NCI-H748 (cell line): ENCODE measurements around the gene TGIF1.
"Not testable (repeated sequence)": the region's sequence is repeated elsewhere in the genome, so short reads cannot be mapped to it uniquely, and the experiment has no call there.

Experiments
- DNase-seq: peaks from one replicate; lab custom pipeline; 2025; ENCODE audit not compliant: unreplicated experiment; lab: John Stamatoyannopoulos, UW

Gene TGIF1

DNA sequence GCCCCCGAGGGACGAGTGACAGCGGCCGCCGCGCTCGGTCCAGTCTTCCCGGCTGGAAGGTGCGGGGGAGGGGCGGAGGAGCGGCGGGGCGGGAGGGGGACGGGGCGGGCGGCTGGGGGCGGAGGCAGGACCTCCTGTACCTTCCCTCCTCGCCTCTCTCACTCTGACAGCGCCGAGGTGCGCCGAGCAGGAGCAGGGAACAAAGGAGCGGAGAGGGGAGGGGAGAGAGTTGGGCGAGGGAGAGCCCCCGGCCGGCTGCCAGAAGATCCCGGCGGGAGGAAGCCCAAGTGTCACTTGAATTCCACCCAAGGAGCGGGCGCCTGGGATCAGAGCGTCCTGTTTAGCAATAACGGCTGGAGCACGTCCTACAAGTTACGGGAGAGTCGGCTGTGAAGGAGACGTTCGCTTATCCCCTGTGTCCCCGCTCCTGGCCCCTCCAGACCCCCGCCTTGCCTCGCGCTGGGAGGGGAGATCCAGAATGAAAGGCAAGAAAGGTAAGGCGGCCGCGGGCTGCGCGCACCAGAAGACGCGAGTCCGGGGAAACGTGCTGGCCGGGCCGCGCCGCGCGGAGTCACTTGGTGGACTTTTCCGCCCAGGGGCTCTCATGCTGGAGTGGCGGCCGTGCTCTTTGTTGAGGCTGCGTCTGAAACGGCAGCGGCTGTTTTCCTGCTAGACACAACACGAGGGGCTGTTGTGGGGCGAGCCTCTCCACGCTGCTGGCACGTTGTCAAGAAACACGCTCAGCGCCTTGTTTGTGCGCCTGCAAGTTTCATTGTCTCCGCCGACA is at the start of gene TGIF1:
Gene TGIF1, plus strand, starts transcription at position 161 of the 787 bp plus-strand sequence. Its CDS starts 318 bp downstream, at position 479.
- peak; percentile 81 for DNase-seq

DNA sequence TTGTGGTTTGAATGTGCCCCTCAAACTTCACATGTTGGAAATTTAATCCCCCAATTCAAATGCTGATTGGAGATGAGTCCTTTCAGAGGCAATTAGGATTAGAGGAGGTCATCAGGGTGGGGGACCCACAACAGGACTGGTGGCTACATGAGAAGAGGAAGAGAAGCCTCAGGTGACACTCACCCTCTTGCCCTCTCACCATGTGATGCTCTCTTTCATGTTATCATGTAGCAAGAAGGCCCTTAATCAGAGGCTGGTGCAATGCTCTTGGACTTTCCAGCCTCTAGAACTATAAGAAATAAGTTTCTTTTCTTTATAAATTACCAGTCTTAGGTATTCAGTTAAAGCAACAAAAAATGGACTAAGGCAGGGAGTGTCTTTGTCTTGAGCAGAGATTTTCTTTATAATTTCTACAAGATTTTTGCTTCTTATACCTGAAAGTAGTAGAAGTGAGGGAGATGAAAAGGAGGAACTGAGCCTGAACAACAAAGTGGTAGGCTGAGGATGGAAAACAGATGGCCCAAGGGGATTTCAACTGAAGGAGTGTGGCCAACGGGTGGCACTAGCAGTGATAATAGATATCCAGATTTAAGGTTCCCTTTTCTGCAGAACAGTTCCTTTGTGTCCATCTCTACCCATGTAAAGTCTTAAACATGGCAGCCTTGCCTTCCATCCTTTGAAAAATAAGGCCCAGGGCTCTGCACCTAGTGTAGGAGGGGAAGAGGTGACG is 49.2 kb upstream of the TGIF1 start:
- no peak for DNase-seq

DNA sequence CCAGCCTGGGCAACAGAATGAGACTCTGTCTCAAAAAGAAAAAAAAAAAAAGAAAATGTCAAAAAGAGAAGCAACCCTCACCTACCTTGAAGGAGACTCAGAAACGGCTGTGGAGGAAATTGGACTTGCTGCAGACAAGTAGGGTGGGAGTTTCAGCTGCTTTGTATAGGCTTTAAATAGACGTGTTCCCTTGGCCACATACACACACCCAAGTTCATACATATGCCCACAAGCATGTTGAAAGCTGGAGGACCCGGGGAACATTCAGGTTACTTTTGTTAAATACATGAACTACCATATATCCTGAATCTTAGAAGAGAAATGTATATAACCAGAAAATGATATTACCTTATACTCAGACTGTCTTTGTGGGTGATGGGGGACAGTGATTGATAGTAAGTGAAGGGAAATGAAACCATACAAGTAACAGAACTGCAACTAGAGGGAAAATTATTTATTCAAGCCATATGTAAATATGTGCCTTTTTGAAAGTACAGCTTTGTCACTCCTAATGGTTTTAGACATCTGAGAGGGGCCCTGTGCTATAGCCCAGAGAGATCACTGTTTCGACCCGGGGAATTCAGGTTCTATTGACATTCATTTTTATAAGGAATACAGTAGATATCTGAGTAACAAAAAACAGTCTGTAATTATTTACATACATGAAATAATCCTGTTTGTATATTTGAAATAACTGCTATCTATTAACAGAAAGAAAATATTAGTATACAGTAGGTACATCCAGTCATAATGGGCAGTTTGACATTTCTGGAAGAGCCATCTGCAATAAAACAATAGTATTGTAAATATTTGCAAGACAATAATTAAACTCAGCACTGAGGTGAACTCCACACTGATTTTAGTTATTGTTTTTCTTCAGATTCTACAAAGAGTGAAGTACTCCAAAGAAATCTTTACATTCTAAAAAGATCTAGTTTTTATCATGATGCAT is 48.0 kb upstream of the TGIF1 start:
- no peak for DNase-seq

DNA sequence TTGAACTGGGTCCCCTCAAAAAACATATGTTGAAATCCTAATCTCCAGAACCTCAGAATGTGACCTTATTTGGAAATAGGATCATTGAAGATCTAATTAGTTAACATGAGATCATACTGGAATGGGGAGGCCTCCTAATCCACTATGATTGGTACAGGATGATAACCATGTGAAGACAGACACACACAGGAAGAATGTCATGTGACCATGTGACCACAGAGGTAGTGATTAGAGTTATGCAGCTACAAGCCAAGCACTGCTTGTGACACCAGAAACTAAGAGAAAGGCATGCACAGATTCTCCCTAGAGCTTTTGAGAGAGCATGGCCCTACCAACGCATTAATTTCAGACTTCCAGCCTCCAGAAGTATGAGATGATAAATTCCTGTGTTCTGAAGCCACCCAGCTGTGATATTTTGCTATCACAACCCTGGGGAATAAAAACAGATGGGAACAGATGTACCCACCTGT is 47.0 kb upstream of the TGIF1 start:
- no peak for DNase-seq

DNA sequence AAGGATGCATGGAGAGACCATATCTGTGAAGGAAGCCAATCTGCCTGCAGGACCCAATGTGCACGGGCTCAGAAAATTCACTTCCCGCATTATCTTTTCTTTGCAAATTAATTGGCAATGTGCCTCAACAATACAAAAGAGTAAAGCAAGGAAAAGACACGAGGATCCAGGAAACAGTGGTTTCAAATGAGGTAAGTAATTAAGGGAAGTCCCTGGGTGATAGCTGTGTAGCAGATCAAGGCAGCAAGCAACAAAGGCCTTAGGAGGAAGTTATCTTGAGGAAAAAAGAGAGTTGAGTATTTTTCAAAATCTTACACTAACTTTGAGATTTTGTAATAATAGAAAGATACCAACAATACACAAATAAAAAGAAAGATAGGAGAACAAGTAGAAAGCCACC is 44.3 kb upstream of the TGIF1 start:
- DNase-seq: no peak

DNA sequence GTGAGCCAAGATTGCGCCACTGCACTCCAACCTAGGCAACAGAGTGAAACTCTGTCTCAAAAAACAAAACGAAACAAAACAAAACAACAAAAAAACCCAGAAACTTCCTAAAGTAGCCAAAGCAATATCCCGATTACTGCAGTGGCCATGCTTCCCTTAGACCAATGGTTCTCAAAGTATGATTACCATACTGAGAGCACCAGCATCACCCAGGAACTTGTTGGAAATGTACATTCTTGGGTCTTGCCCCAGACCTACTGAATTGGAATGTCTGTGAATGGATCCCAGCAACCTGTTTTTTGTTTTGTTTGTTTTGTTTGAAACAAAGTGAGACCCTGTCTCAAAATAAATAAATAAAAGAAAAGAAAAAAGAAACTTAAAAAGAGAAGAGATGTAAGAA is 41.9 kb upstream of the TGIF1 start:
- DNase-seq: no peak

DNA sequence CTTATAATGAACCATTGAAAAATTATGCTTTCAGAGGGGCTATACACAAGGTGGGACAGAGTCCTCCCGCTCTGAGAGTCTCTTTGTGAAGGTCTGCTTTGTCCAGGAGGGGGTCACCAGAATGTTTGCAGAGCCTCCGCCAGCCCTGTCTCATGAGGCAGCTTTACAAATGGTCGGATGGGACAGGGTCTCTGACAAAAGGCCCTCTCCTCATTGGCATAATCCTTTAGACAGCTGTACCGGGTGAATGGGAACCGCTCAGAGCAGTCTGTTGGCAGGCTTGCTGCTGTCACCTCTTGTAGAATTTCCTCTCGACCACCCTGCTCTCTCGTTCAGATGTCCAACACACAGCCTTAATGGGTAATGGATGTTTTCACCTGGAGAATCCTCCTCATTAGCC is 40.2 kb upstream of the TGIF1 start:
- no peak for DNase-seq

DNA sequence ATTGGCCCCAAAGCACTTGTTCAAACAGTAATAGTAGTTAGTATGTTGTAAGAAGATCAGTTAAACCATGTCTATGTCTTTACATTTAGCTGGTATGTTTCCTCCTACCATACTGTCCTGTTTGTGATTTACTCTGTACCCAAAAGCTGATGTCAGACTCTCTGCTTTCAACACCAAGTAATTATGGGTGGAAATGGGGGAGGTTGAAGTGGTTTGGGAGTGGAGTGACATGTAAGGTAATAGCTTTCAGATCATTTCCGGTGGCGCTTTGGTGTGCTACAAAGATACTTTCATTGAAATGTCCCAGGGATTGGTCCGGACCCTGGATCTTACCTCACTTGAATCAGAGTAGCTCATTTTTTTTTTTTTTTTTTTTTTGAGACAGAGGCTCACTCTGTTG is 39.7 kb upstream of the TGIF1 start:
- DNase-seq: peak; percentile 6

DNA sequence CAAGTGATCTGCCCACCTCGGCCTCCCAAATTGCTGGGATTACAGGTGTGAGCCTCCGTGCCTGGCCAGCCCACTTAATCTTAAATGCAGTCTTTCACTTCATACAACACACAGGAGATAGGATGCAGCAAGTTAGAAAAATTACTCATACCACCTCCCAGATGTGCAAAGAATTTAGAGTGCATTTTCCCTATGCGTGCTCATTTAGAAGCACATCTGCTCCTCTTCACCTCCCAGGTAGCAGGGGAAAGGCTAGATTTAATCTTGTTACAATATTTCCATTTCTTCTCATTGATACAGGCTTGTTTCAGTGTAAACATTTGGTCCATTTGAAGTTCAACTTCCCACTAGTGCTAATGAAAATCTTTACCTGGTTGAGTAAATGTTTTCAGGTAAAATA is 39.1 kb upstream of the TGIF1 start:
- DNase-seq: not testable (repeated sequence)

DNA sequence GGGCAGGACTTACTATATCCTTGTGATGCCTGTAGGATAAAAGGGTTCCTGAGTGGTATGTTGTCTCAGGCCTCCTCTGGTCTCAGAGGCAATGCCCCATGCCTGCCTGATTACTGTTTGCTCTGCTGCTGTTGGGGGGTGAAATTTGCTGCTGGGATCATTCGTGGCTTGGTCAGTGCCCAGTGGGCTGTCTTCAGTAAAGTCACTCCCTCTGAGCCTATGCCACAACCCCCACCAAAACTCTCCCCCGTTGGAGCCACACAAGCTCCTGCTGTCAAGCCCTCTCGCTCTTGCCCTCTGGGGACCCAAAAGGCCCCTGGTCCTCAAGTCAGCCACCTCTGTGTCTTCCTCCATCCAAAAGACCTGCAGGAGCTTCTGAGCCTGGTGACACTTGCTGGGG is 38.6 kb upstream of the TGIF1 start:
- DNase-seq: no peak

DNA sequence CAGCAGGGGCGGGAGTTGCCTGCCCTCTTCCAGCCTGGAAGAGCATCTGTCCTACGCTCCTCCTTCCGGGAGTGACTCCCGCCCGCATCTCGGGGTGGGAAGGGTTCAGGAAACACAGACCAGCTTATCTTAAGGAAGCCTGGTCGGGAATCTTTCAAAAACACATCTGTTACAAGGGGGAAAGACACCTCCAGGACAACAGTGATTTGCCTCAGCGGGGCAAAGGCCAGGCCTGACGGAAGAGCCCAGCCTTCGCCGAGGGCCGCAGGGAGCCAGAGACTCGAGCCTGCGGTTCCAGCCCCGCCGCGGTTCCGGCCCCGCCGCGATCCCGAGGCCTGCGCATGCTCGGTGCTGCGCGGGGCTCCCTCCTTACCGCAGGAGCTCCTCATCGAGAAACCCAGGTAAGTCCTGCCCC is 38.1 kb upstream of the TGIF1 start:
- DNase-seq: no peak

DNA sequence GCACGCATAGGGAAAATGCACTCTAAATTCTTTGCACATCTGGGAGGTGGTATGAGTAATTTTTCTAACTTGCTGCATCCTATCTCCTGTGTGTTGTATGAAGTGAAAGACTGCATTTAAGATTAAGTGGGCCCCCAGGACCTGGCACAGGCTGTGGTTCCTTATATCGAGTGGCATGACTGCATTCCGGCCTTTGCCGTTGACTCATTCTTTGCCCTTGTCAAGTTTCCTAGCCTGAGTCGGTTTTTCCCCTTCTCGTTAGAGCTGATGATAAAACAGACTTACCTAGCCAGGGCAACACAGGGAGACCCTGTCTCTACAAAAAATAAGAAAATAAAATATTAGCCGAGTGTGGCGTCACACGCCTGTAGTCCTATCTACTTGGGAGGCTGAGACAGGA is 37.4 kb upstream of the TGIF1 start:
- DNase-seq: not testable (repeated sequence)

DNA sequence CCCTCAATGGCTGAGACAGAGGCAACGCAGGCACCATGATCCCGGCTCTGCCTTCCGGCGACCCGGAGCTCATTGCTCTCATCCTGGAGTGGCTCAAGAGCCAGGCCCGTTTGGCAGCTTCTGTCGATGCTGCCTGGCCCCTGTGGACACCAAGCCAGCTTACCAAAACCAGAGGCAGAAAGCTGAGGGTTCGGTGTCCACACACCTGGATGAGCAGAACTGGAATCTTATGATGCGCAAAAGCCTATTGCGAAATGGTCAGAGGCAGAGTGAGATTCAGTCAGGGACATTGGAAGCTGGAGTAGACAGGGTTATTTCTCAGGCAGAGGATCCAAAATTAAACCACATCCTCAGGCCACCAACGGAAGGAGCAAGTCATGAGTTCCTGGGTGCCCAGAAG is 34.9 kb upstream of the TGIF1 start:
- DNase-seq: no peak

DNA sequence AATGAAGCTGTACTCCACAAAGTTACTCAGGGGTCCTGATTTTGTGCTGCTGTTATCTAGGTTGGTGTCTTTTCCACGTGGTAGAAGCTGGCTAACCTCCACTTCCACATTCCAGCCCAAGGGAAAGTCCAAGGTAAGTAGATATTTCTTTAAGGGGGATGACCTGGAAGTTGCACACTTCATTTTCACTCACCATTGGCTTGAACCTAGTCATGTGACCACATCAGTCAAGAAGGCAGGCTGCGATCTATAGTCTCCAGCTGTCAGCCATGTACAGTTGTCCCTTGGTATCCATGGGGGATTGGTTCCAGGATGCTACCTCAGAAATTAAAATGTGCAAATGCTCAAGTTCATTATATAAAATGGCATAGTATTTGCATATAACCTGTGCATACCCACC is 31.9 kb upstream of the TGIF1 start:
- no peak for DNase-seq

DNA sequence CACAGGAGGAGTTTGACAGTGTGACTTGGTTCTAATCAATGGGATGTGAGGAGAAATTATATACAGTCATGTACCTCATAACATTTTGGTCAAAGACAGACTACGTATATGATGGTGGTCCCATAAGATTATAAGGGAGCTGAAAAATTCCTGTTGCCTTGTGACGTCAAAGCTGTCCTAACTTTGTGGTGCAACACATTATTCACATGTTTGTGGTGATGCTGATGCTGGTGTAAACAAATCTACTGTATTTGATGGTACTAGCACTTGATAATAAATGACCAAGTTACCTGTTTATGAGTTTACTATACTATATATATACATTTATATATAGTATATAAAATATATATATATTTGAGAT is 29.1 kb upstream of the TGIF1 start:
- no peak for DNase-seq

DNA sequence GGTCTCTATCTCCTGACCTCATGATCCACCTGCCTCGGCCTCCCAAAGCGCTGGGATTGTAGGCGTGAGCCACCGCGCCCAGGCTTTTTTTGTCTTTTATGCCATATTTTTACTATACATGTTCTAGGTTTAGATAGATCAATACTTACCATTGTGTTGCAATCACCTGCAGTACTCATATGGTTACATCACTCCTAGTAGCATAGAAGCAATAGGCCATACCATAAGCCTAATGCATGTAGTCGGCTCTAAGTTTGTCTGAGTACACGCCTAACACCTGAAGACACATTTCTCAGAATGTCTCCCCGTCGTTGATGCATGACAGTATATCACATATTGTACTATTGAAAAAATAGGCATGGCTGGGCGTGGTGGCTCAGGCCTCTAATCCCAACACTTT is 27.1 kb upstream of the TGIF1 start:
- no peak for DNase-seq

DNA sequence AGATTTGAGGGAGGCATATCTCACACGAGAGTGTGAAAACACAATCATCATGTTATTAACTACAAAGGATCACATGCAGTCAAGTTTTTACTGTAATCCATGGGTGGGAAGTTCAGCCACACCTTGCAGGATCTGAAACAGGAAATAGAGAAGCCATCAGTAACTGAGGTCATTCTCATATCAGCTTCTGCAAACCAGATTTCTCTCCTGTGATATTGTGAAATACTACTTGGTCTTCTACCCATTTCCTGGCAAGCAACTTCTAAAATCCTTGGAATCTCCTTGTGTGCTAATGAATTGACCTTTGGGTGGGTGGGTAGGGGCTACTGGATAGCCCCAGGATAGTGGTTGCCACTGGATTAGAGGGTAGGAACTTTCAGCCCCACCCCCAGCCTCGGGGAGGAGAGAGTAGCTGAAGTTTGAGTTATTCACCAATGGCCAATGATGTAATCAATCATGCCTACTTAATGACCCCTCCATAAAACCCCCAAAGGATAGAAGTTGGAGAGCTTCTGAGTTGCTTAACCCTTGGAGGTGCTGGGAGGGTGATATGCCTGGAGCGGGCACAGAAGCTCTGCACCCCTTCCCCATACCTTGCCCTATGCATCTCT is 25.6 kb upstream of the TGIF1 start:
- DNase-seq: no peak

DNA sequence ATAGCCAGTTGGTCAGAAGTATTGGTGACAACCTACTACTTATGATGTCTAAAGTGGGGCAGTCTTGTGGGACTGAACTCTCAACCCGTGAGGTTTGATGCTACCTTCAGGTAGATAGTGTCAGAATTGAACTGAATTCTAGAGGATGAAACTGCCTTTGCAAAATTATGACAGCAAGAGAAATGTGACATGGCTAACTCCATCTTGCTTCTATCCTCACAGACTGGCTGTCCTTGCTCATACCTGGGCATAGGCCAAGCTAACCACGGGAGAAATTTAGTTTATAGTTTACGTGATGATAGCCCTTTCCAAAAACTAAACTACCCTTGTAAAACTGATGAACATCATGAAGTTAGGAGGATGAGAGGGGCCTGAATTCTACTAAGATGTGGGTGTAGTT is 24.9 kb upstream of the TGIF1 start:
- DNase-seq: no peak

DNA sequence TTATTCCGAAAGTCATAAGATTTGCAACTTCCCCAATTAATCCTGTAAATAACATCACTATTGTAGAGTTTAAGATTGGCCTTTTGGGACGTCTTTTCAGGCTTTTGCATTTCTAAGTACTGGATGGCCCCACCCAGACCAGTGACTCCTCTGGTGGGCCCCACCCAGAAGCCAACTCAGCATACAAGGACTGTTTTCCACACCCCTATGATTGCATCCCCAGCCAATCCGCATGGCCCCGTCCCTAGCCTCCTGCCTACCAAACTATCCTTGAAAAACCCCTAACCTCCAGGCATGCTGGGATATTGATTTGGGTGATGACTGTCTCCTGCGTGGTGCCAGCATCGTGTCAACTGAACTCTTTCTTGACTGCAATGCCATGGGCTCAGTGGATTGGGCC is 24.5 kb upstream of the TGIF1 start:
- DNase-seq: no peak

DNA sequence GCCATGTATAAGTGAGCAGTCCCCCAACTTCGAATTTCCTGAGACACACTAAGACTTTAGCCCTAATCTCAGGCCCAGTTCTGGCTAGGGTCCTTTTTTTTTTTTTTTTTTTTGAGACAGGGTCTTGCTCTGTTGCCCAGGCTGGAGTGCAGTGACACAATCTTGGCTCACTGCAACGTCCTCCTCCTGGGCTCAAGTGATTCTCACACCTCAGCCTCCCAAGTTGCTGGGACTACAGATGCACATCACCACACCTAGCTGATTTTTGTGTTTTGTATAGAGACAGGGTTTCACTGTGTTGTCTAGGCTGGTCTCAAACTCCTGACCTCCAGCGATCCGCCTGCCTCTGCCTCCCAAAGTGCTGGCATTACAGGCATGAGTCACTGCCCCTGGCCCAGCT is 23.9 kb upstream of the TGIF1 start:
- DNase-seq: no peak

DNA sequence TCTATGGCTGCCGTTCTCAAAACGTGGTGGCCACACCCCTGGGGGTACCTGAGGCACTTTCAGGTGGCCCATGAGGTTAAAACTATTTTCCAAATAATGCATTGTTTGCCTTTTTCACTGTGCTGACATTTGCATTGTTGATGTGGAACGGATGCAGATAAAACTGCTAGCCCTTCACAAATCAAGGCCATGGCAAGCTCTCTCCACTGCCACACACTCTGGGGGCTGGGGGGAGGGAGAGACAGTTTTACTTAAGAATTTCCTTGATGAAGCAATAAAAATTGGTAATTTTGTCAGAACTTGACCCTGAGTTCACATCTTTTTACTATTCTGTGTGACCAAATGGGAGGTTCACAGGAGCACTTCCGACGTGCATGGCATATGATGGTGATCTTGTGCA is 22.0 kb upstream of the TGIF1 start:
- DNase-seq: no peak
